Skeletal muscle tissue (tissue), 4 donors: ENCODE results near the gene GFRAL. TPM values are rescaled to one million over a fixed set of nuclear protein-coding genes. Genes with fewer than 3 reads are reported as not detected.

Experiments
- H3K27ac ChIP-seq: one replicate; pipeline ENCODE4 v1.7.0; 2013; ENCODE audit warnings: mild to moderate bottlenecking, low read depth, low read length, inconsistent platforms
- H3K27me3 ChIP-seq, 3 donors: one replicate each; pipeline ENCODE4 v1.7.0; 2013; ENCODE audit warnings: low read length in 3 of 3; ENCODE audit not compliant: control insufficient read depth in 3 of 3, insufficient read depth in 3 of 3
- H3K36me3 ChIP-seq, 3 donors: one replicate each; pipeline ENCODE4 v1.7.0; 2013; ENCODE audit warnings: low read length in 3 of 3; ENCODE audit not compliant: control insufficient read depth in 3 of 3, insufficient read depth in 3 of 3
- H3K4me1 ChIP-seq, 3 donors: one replicate each; pipeline ENCODE4 v1.7.0; 2013; ENCODE audit warnings: low read length in 3 of 3, mild to moderate bottlenecking in 3 of 3; ENCODE audit not compliant: control insufficient read depth in 3 of 3, insufficient read depth in 3 of 3
- H3K4me3 ChIP-seq, 3 donors: one replicate each; pipeline ENCODE4 v1.7.0; 2013; ENCODE audit warnings: low read length in 3 of 3
- H3K9ac ChIP-seq, 3 donors: one replicate each; pipeline ENCODE4 v1.7.0; 2013; ENCODE audit warnings: low read length in 3 of 3, mild to moderate bottlenecking in 3 of 3, moderate library complexity in 2 of 3, low read depth in 1 of 3
- H3K9me3 ChIP-seq, 3 donors: one replicate each; pipeline ENCODE4 v1.7.0; 2013; ENCODE audit warnings: low read length in 3 of 3; ENCODE audit not compliant: control insufficient read depth in 3 of 3
- total RNA-seq: library from RNA; depleted of rRNA; stranded (reverse); fragments of >200 nt; gene quantifications from one replicate; pipeline ENCODE4 v1.2.3, GENCODE V29; 2014
- donor health status: Osteomylitis.

Gene GFRAL
- total RNA-seq, 1 donor from 2014 or later, result under 0.01 TPM

GRCh38 chr6:55450005-55450404 is 122.7 kb downstream of the GFRAL start:
- H3K9ac ChIP-seq, result no peak overlapping the region
- no peak overlapping the region for H3K4me3 ChIP-seq
- no peaks in the 10 kb centered on the region for H3K9me3 ChIP-seq
- H3K27ac ChIP-seq, result no peak overlapping the region
- no peaks in the 10 kb centered on the region for H3K4me1 ChIP-seq
- no peaks in the 10 kb centered on the region for H3K27me3 ChIP-seq
- no peaks in the 10 kb centered on the region for H3K36me3 ChIP-seq

Other genes with a start within 250 kb of the GFRAL start
- gene HCRTR2, start 153.0 kb upstream of the GFRAL start, total RNA-seq, result not detected